SK-N-MC (cell line): ENCODE results near the gene ATRNL1.

Source experiments
- EZH2 ChIP-seq: fragments of 200-600 bp; sonication (generic); IDR thresholded peaks from one replicate; pipeline ENCODE4 v1.6.1; 2017; ENCODE audit warnings: antibody characterized with exemption
- FOXP2 ChIP-seq: optimal IDR thresholded peaks from 2 replicates; pipeline ENCODE3; 2011; ENCODE audit warnings: mild to moderate bottlenecking, moderate library complexity; ENCODE audit not compliant: insufficient read depth; ENCODE audit errors: extremely low read length, control extremely low read depth

DNA sequence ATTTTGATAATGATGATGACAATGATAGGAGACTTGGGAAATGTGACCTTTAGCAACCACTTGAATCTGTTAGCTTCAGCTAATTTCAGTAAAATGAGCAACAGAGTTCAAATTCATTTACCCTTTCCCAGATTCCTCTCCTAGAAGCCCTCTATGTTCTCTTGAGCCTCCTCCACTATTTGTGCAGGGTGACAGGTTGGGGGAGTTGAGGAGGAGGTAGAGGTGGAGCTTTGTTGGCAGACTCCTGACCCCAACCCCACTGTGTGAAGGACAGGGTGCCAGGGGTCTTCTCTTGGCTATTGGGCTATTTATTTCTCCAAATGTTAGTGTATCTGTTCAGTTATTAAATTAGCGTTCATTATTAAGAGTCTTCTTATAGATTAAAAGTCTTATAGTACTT, 757.5 kb downstream of the ATRNL1 start:
- TF ChIP-seq FOXP2 (no peak), EZH2 (no peak)
